ENCODE measurements around the gene ITGA4. TPM values are rescaled to one million over a fixed set of nuclear protein-coding genes. Genes with fewer than 3 reads are reported as not detected.
A peak's percentile ranks its signal among the peaks of the same experiment; 100 is the strongest.

The ITGA4 gene
- total and polyA plus RNA-seq, 2 donors (not counting 1 experiment from before 2014, with no cell fraction given): 69.2 to 169 TPM

DNA sequence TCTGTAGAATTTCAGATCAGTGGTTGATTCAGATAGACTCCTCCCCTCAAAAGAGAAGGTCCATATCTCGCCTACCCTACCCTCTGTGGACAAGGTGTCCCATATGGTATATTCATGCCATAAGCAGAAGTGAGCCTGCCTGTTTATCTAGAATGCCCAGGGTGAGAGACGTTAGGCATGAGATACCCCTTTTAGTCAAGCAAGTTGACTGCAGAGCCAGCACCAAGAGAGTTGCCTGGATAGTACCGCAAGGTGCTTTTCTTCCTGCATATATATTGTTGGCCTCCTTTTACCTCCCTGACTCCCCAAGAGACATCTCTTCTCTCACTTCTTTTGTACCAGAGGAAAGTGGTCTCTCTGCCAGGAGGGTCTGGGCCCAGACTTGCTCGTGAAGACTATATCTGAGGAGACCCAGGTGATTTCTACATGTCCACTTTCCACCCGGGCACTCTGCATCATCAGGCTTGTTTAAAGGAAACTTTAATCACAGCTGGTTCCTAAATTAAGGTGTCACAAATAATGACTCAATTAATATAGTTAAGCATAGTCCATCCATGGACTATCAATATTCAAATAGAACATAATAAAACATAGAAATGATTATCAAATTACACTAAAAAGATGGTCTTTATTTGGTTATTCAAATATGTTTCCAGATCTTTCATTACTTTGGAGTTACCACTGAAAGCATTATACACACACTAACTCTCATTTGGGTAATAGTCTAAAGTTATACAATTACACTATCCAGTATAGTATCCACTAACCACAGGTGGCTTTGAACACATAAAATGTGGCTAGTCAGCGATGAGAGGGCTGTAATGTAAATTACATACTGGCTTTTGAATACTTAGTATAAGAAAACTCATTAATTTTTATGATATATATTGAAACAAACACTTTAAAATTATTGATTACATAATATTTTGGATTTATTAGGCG is 4.1 kb downstream of the ITGA4 start:
- peak overlapping the region; percentile 63 to 95 for H3K27ac ChIP-seq (ENCODE audit: low read length in 2 of 2)
- H3K4me1 ChIP-seq (ENCODE audit: control insufficient read depth in 2 of 2, insufficient read depth in 2 of 2, low read length in 2 of 2): peaks cover 49 to 62% of the 10 kb centered on the region in 2 donors

More for the DNA sequence above, 4.1 kb downstream of the ITGA4 start:
- ChIA-PET POLR2A (interaction anchor here (0.9 kb wide), 1 partner anchor 150 kb away, joined by 7 read pairs; no protein-coding TSS in a partner anchor), CTCF (interaction anchor here (0.8 to 7.9 kb wide), 7 partner anchors 30 to 356 kb away, joined by 3 to 252 read pairs (median 4); no protein-coding TSS in a partner anchor)
- Histone ChIP-seq H3K9ac (ENCODE audit: low read length) (peak overlapping the region; percentile 96), H4K20me1 (ENCODE audit: control insufficient read depth, insufficient read depth, low read length, poor library complexity, severe bottlenecking) (peaks cover 10% of the 10 kb centered on the region), H3K4me2 (replicated peaks; ENCODE audit: low read depth, low read length, poor library complexity, severe bottlenecking) (peak overlapping the region; percentile 76), H3K9me3 (ENCODE audit: control extremely low read depth in 1 of 3, control insufficient read depth in 2 of 3, insufficient read depth in 1 of 3, low read length in 2 of 3) (no peaks in the 10 kb centered on the region), H3K79me2 (ENCODE audit: control insufficient read depth, insufficient read depth, low read length) (peaks cover 90% of the 10 kb centered on the region), H2AFZ (ENCODE audit: insufficient read depth, low read depth, low read length, poor library complexity, severe bottlenecking) (peak overlapping the region; percentile 43), H3K27me3 (replicated peaks in 1 of 4; ENCODE audit: control extremely low read depth in 1 of 4, control insufficient read depth in 3 of 4, insufficient read depth in 4 of 4, low read length in 3 of 4) (no peaks in the 10 kb centered on the region), H3K36me3 (replicated peaks in 1 of 2; ENCODE audit: control extremely low read depth in 1 of 2, control insufficient read depth in 1 of 2, extremely low read depth in 1 of 2, insufficient read depth in 2 of 2, low read length in 1 of 2) (peaks cover 0 to 38% of the 10 kb centered on the region in 2 experiments), H3K4me3 (ENCODE audit: control extremely low read depth in 1 of 5, extremely low read depth in 1 of 5, insufficient read depth in 1 of 5, low read depth in 2 of 5, low read length in 4 of 5) (peak overlapping the region; percentile 20 to 96 (median 90))
- intact Hi-C loops (cut with micrococcal nuclease): loop anchor here (10.0 kb wide), 1 partner anchor 433 kb away; the partner anchor contains the start of gene ITPRID2
- H3K27me3 Mint-ChIP-seq: no peaks in the 10 kb centered on the region
- peaks cover 73% of the 10 kb centered on the region for H3K4me1 Mint-ChIP-seq
- WGBS (ENCODE audit: insufficient coverage): 0% methylated on average over 2 of the region's 7 CpGs
- H3K9me3 Mint-ChIP-seq (ENCODE audit: insufficient read depth): no peaks in the 10 kb centered on the region
- peak; percentile 53 for DNase-seq
- peak overlapping the region; percentile 90 for H3K4me3 Mint-ChIP-seq
- TF ChIP-seq EZH2 (IDR thresholded peaks at IDR 0.05; ENCODE audit: borderline replicate concordance, insufficient read depth, low read depth, low read length, poor library complexity, severe bottlenecking): no peak
- TF ChIP-seq, protein P1, sequence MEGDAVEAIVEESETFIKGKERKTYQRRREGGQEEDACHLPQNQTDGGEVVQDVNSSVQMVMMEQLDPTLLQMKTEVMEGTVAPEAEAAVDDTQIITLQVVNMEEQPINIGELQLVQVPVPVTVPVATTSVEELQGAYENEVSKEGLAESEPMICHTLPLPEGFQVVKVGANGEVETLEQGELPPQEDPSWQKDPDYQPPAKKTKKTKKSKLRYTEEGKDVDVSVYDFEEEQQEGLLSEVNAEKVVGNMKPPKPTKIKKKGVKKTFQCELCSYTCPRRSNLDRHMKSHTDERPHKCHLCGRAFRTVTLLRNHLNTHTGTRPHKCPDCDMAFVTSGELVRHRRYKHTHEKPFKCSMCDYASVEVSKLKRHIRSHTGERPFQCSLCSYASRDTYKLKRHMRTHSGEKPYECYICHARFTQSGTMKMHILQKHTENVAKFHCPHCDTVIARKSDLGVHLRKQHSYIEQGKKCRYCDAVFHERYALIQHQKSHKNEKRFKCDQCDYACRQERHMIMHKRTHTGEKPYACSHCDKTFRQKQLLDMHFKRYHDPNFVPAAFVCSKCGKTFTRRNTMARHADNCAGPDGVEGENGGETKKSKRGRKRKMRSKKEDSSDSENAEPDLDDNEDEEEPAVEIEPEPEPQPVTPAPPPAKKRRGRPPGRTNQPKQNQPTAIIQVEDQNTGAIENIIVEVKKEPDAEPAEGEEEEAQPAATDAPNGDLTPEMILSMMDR (IDR thresholded peaks at IDR 0.05): no peak
- ATAC-seq (ENCODE audit: low read depth): no peak
- peak overlapping the region; percentile 99 for H3K27ac Mint-ChIP-seq

Measured in B cell (primary cell).